HCT116 (cell line): Measurements from ENCODE around the gene ACRBP. TPM values are rescaled to one million over a fixed set of nuclear protein-coding genes. Genes with fewer than 3 reads are reported as not detected.
A peak's percentile ranks its signal among the peaks of the same experiment; 100 is the strongest.

Experiments used
- ATAC-seq: fragments of 200-7000 bp; cut with Tn5 transposase; 2 replicates; pipeline ENCODE4 v1.9.1; 2020; ENCODE audit warnings: mild to moderate bottlenecking, moderate library complexity
- BruUV-seq: library from RNA; stranded (reverse); fragments of 400-500 nt; replicated peaks from 2 replicates; lab custom pipeline; 2021; lab: Mats Ljungman, UMichigan
- CTCF ChIA-PET: fragments of 300-600 bp; sonication (Branson Sonifier 250); formaldehyde crosslinking; loops from one replicate; lab custom pipeline; 2021; ENCODE audit warnings: antibody characterized with exemption; lab: Charles Lee
- POLR2A ChIA-PET: fragments of 300-600, 350-600 bp; sonication (Branson Sonifier 250); formaldehyde crosslinking; loops from one replicate; lab custom pipeline; 2021; ENCODE audit warnings: antibody characterized with exemption; lab: Charles Lee
- RAD21 ChIA-PET, 2 experiments: fragments of 300-600 bp; sonication (Branson Sonifier 250); formaldehyde crosslinking; loops; one replicate each; lab custom pipeline; 2023; ENCODE audit warnings: low total read pairs in 2 of 2; ENCODE audit not compliant: uncharacterized antibody in 2 of 2, unreplicated experiment in 2 of 2, low non-redundant PET in 1 of 2; lab: Charles Lee
- DNase-seq: peaks from one replicate; pipeline ENCODE4 v3.0.0-alpha.2; 2010; ENCODE audit warnings: low read depth, low spot score
- H2AFZ ChIP-seq: fragments of 200-600 bp; shearing (Covaris generic), sonication (generic); 2 replicates; pipeline ENCODE4 v1.6.1; 2017; ENCODE audit warnings: low read depth, mixed run types, mixed read lengths, antibody characterized with exemption, low read length; ENCODE audit not compliant: poor library complexity, severe bottlenecking
- H3K27ac ChIP-seq: 2 replicates; pipeline ENCODE4 v1.5.1; 2012; ENCODE audit warnings: low read depth, low read length
- H3K27me3 ChIP-seq: fragments of 200-600 bp; sonication (generic); 2 replicates; pipeline ENCODE4 v1.6.1; 2016; ENCODE audit warnings: mixed run types, low read length, mixed read lengths; ENCODE audit not compliant: insufficient read depth
- H3K36me3 ChIP-seq, 2 experiments: fragments of 200-500 bp in 1 of 2; fragments of 200-600 bp in 1 of 2; sonication (Bioruptor generic) in 1 of 2; sonication (generic) in 1 of 2; 2 replicates each; pipeline versions ENCODE4 v1.5.1 to v1.6.1; 2014 to 2016; ENCODE audit warnings: low read length in 2 of 2, inconsistent platforms in 1 of 2, mixed read lengths in 1 of 2, mixed run types in 1 of 2; ENCODE audit not compliant: insufficient read depth in 2 of 2, control insufficient read depth in 1 of 2
- H3K4me1 ChIP-seq, 2 experiments: fragments of 200-600 bp in 1 of 2; sonication (generic) in 1 of 2; 2 replicates each; pipeline versions ENCODE4 v1.5.1 to v1.6.1; 2012 to 2017; ENCODE audit warnings: low read length in 2 of 2, inconsistent platforms in 1 of 2, mild to moderate bottlenecking in 1 of 2, mixed read lengths in 1 of 2, mixed run types in 1 of 2, moderate library complexity in 1 of 2; ENCODE audit not compliant: insufficient read depth in 2 of 2, control insufficient read depth in 1 of 2
- H3K4me2 ChIP-seq: fragments of 200-600 bp; sonication (generic); 2 replicates; pipeline ENCODE4 v1.6.1; 2017; ENCODE audit warnings: mixed run types, low read length, mixed read lengths
- H3K4me3 ChIP-seq, 2 experiments: fragments of 200-600 bp in 1 of 2; sonication (generic) in 1 of 2; replicated peaks in 1 of 2; 2 replicates each; pipeline ENCODE4 v1.5.1; 2011 to 2016; ENCODE audit warnings: low read length in 2 of 2, control low read depth in 1 of 2, low read depth in 1 of 2, mild to moderate bottlenecking in 1 of 2, mixed read lengths in 1 of 2, mixed run types in 1 of 2
- H3K79me2 ChIP-seq: fragments of 200-600 bp; sonication (generic); 2 replicates; pipeline ENCODE4 v1.6.1; 2017; ENCODE audit warnings: mild to moderate bottlenecking, mixed run types, low read length, moderate library complexity, mixed read lengths; ENCODE audit not compliant: insufficient read depth
- H3K9ac ChIP-seq: fragments of 200-600 bp; sonication (generic); 2 replicates; pipeline ENCODE4 v1.6.1; 2016; ENCODE audit warnings: low read length, mixed read lengths
- H3K9me2 ChIP-seq: fragments of 200-600 bp; sonication (generic), shearing (Covaris generic); 2 replicates; pipeline ENCODE4 v1.6.1; 2017; ENCODE audit warnings: mixed run types, mild to moderate bottlenecking, moderate library complexity; ENCODE audit not compliant: insufficient read depth
- H3K9me3 ChIP-seq, 2 experiments: fragments of 200-500 bp in 1 of 2; fragments of 200-600 bp in 1 of 2; sonication (Bioruptor generic) in 1 of 2; sonication (generic) in 1 of 2; 2 replicates each; pipeline ENCODE4 v1.6.1; 2014 to 2017; ENCODE audit warnings: low read length in 2 of 2, mixed read lengths in 2 of 2, inconsistent platforms in 1 of 2, low read depth in 1 of 2, mild to moderate bottlenecking in 1 of 2, mixed run types in 1 of 2, moderate library complexity in 1 of 2; ENCODE audit not compliant: control insufficient read depth in 1 of 2, insufficient read depth in 1 of 2
- H4K20me1 ChIP-seq: fragments of 200-600 bp; sonication (generic), shearing (Covaris generic); 2 replicates; pipeline ENCODE4 v1.6.1; 2017; ENCODE audit warnings: mixed run types, mild to moderate bottlenecking, moderate library complexity; ENCODE audit not compliant: insufficient read depth
- ATF3 ChIP-seq: IDR thresholded peaks from 2 replicates; pipeline ENCODE4 v1.6.1; 2012
- CBX3 ChIP-seq: IDR thresholded peaks from 2 replicates; pipeline ENCODE4 v1.6.1; 2012; ENCODE audit warnings: low read depth
- CEBPB ChIP-seq: IDR thresholded peaks from 2 replicates; pipeline ENCODE4 v1.6.1; 2012; ENCODE audit warnings: low read depth
- ELF1 ChIP-seq: IDR thresholded peaks from 2 replicates; pipeline ENCODE4 v1.6.1; 2012; ENCODE audit warnings: low read depth, borderline replicate concordance
- EZH2 ChIP-seq: fragments of 200-600 bp; sonication (generic); IDR thresholded peaks from 2 replicates; pipeline ENCODE4 v1.6.1; 2017; ENCODE audit warnings: antibody characterized with exemption, mixed run types
- FOSL1 ChIP-seq: IDR thresholded peaks from 2 replicates; pipeline ENCODE4 v1.6.1; 2012; ENCODE audit warnings: low read depth
- JUND ChIP-seq: IDR thresholded peaks from 2 replicates; pipeline ENCODE4 v1.6.1; 2012
- POLR2A ChIP-seq: IDR thresholded peaks from 2 replicates; pipeline ENCODE4 v1.7.0; 2011; ENCODE audit warnings: borderline replicate concordance; ENCODE audit not compliant: insufficient read depth, insufficient read length; ENCODE audit errors: extremely low read depth
- POLR2AphosphoS5 ChIP-seq: IDR thresholded peaks from 2 replicates; pipeline ENCODE4 v1.6.1; 2011; ENCODE audit warnings: mild to moderate bottlenecking, low read depth, low read length, moderate library complexity
- RAD21 ChIP-seq: IDR thresholded peaks from 2 replicates; pipeline ENCODE4 v1.6.1; 2012; ENCODE audit warnings: low read depth, mild to moderate bottlenecking
- SIN3A ChIP-seq: IDR thresholded peaks from 2 replicates; pipeline ENCODE4 v1.6.1; 2012; ENCODE audit warnings: low read depth
- SP1 ChIP-seq: IDR thresholded peaks from 2 replicates; pipeline ENCODE4 v1.6.1; 2012; ENCODE audit warnings: low read depth
- TCF7L2 ChIP-seq: IDR thresholded peaks from 2 replicates; pipeline ENCODE4 v1.7.0; 2011; ENCODE audit warnings: borderline replicate concordance, inconsistent platforms; ENCODE audit not compliant: insufficient read depth, insufficient read length; ENCODE audit errors: extremely low read depth
- YY1 ChIP-seq: IDR thresholded peaks from 2 replicates; pipeline ENCODE4 v1.6.1; 2011; ENCODE audit warnings: low read length, low read depth, moderate library complexity, mild to moderate bottlenecking; ENCODE audit not compliant: insufficient replicate concordance; ENCODE audit errors: extremely low read depth
- ZBTB33 ChIP-seq: IDR thresholded peaks from 2 replicates; pipeline ENCODE4 v1.6.1; 2011; ENCODE audit warnings: mild to moderate bottlenecking, low read length, moderate library complexity; ENCODE audit not compliant: insufficient replicate concordance; ENCODE audit errors: extremely low read depth
- ZFX ChIP-seq: fragments of 450-650 bp; IDR thresholded peaks from 2 replicates; pipeline ENCODE4 v1.6.1; 2017
- ZNF274 ChIP-seq: fragments of 200-500 bp; sonication (Bioruptor generic); IDR thresholded peaks from 2 replicates; pipeline ENCODE4 v1.6.1; 2014; ENCODE audit warnings: mild to moderate bottlenecking, low read depth, low read length, inconsistent platforms
- intact Hi-C: fragments of 100-400 bp; cut with micrococcal nuclease; formaldehyde crosslinking; loops from 2 replicates; pipeline ENCODE4 v1.10.0; 2022
- total RNA-seq: library from RNA; stranded (reverse); gene quantifications from one replicate; pipeline ENCODE4 v1.2.1, GENCODE V29; 2021; ENCODE audit not compliant: unreplicated experiment
- TF ChIP-seq, protein P1 (sequence below): IDR thresholded peaks from 2 replicates; pipeline ENCODE4 v1.6.1; 2012; ENCODE audit warnings: low read depth
- TF ChIP-seq, protein P2 (sequence below): IDR thresholded peaks from 2 replicates; pipeline ENCODE4 v1.6.1; 2012

ACRBP gene
- total RNA-seq, 1 experiment from 2014 or later: 1.0 TPM

DNA sequence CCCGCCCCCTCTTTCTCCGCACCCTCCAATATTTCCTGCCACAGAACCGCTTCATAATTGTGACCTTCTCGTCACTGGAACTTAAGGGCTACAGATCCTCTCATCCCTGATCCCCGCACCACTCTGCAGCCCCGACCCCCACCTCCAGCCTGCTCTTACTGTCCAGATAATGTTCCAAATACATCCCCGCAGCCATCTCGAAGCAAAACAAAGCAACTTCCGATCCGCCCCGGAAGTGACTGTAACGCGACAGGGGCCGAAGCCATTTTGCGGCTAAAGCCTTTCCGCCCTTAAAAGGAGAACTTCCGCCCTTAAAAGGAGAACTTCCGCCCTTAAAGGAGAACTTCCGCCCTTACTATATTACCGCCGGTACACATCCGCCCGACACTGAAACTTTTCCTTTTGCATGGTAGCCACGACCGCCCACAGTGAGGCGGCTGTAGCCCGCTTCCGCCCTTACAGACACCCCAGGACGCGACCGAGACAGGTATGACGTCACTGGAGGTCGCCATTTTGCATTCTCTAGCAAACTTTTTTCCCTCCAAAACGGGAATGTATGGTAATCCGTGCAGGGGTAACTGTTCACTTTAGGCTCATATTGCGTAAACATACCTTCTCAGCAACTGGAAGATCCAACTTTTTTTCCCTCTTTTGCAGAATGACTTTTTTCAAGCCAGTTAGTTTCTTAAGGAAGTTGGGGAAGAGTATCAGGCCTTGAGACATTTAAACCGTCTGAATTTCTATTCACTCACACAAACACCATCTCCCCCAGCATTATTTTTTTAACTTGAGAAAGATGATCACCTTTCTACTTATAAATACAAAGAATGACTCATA lies 15.9 kb upstream of the ACRBP start, which contains the start of gene ING4:
Gene ING4, minus strand, starts transcription at position 214 of the 837 bp plus-strand sequence. Its CDS starts 18 bp downstream, at position 196.
- POLR2A ChIA-PET: no interaction called here
- Histone ChIP-seq H3K9me2 (no peaks in the 10 kb centered on the region), H4K20me1 (no peaks in the 10 kb centered on the region), H2AFZ (peak within 1 kb of the TSS; percentile 81), H3K4me2 (peak within 1 kb of the TSS; percentile 81), H3K9ac (peak within 1 kb of the TSS; percentile 68), H3K4me3 (peak within 1 kb of the TSS; percentile 68 to 91), H3K27me3 (no peaks in the 10 kb centered on the region), H3K79me2 (peaks cover 6% of the 10 kb centered on the region; the same call in 1 of the 2 replicates), H3K27ac (peak within 1 kb of the TSS; percentile 67), H3K36me3 (peaks cover 4 to 6% of the 10 kb centered on the region in 2 experiments; a peak in 3 of 4 replicates), H3K4me1 (peaks cover 10 to 14% of the 10 kb centered on the region in 2 experiments; a peak in 3 of 4 replicates), H3K9me3 (no peaks in the 10 kb centered on the region)
- peak; percentile 99 for DNase-seq
- CTCF ChIA-PET: interaction anchor here (1.8 kb wide), 1 partner anchor 26 kb away, joined by 5 read pairs; the partner anchor contains the start of gene ZNF384
- RAD21 ChIA-PET: no interaction called here
- BruUV-seq: TSS peak; percentile 99
- ATAC-seq: peak; percentile 98
- intact Hi-C loops: loop anchor here (2.0 kb wide), 2 partner anchors 26 to 56 kb away; partner anchors contain the start of genes CHD4 and ZNF384
- peak; percentile 67 for TF ChIP-seq POLR2AphosphoS5
- no peak for TF ChIP-seq JUND
- no peak for TF ChIP-seq RAD21
- no peak for TF ChIP-seq ATF3
- TF ChIP-seq SP1: peak; percentile 93
- TF ChIP-seq, protein P1, sequence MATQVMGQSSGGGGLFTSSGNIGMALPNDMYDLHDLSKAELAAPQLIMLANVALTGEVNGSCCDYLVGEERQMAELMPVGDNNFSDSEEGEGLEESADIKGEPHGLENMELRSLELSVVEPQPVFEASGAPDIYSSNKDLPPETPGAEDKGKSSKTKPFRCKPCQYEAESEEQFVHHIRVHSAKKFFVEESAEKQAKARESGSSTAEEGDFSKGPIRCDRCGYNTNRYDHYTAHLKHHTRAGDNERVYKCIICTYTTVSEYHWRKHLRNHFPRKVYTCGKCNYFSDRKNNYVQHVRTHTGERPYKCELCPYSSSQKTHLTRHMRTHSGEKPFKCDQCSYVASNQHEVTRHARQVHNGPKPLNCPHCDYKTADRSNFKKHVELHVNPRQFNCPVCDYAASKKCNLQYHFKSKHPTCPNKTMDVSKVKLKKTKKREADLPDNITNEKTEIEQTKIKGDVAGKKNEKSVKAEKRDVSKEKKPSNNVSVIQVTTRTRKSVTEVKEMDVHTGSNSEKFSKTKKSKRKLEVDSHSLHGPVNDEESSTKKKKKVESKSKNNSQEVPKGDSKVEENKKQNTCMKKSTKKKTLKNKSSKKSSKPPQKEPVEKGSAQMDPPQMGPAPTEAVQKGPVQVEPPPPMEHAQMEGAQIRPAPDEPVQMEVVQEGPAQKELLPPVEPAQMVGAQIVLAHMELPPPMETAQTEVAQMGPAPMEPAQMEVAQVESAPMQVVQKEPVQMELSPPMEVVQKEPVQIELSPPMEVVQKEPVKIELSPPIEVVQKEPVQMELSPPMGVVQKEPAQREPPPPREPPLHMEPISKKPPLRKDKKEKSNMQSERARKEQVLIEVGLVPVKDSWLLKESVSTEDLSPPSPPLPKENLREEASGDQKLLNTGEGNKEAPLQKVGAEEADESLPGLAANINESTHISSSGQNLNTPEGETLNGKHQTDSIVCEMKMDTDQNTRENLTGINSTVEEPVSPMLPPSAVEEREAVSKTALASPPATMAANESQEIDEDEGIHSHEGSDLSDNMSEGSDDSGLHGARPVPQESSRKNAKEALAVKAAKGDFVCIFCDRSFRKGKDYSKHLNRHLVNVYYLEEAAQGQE: no peak
- TF ChIP-seq CBX3: peak; percentile 86; the same call in 1 of the 2 replicates
- no peak for TF ChIP-seq FOSL1
- no peak; the same call in 1 of the 2 replicates for TF ChIP-seq SIN3A
- TF ChIP-seq YY1: peak; percentile 93
- TF ChIP-seq TCF7L2: peak; percentile 80
- TF ChIP-seq, protein P2, sequence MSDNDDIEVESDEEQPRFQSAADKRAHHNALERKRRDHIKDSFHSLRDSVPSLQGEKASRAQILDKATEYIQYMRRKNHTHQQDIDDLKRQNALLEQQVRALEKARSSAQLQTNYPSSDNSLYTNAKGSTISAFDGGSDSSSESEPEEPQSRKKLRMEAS: peak; percentile 86
- no peak for TF ChIP-seq ZFX
- peak; percentile 54 for TF ChIP-seq ZBTB33
- no peak for TF ChIP-seq ZNF274
- no peak for TF ChIP-seq POLR2A
- TF ChIP-seq ELF1: peak; percentile 100
- TF ChIP-seq CEBPB: no peak
- TF ChIP-seq EZH2: no peak
